H1 (cell line): Measurements from ENCODE around the gene CIRBP. TPM values are rescaled to one million over a fixed set of nuclear protein-coding genes. Genes with fewer than 3 reads are reported as not detected.
A peak's percentile ranks its signal among the peaks of the same experiment; 100 is the strongest.

Experiments
- CTCF ChIA-PET: fragments of 300-600 bp; sonication (Branson Sonifier 250); formaldehyde crosslinking; loops from one replicate; lab custom pipeline; 2021; ENCODE audit not compliant: partially characterized antibody; lab: Charles Lee
- POLR2A ChIA-PET: fragments of 300-600 bp; sonication (Branson Sonifier 250); formaldehyde crosslinking; loops from one replicate; lab custom pipeline; 2021; ENCODE audit warnings: inconsistent platforms; ENCODE audit not compliant: partially characterized antibody; lab: Charles Lee
- DNase-seq, 2 experiments: peaks; one replicate each; pipeline versions ENCODE4 v3.0.0 to v3.0.0-alpha.2; 2010 to 2022; ENCODE audit warnings: low spot score in 2 of 2, low read depth in 1 of 2, mixed read lengths in 1 of 2
- FAIRE-seq: peaks from 2 replicates; lab custom pipeline; 2011; peaks lifted over from hg19 to GRCh38; lab: Jason Lieb, UNC
- H2AFZ ChIP-seq: 2 replicates; pipeline ENCODE4 v1.8.1; 2012; ENCODE audit warnings: low read length, inconsistent platforms
- H2AK5ac ChIP-seq: 2 replicates; pipeline ENCODE4 v1.6.1; 2013; ENCODE audit warnings: low read depth, low read length
- H2BK120ac ChIP-seq: replicated peaks from 2 replicates; pipeline ENCODE3; 2013; ENCODE audit warnings: low read depth, low read length, inconsistent platforms
- H2BK12ac ChIP-seq: 2 replicates; pipeline ENCODE4 v1.6.1; 2013; ENCODE audit warnings: low read depth, low read length
- H2BK15ac ChIP-seq: 2 replicates; pipeline ENCODE4 v1.6.1; 2013; ENCODE audit warnings: low read length
- H2BK20ac ChIP-seq: 2 replicates; pipeline ENCODE4 v1.6.1; 2013; ENCODE audit warnings: low read length
- H2BK5ac ChIP-seq: 2 replicates; pipeline ENCODE4 v1.6.1; 2013; ENCODE audit warnings: low read depth, low read length
- H3K14ac ChIP-seq: 2 replicates; pipeline ENCODE4 v1.6.1; 2013; ENCODE audit warnings: inconsistent platforms; ENCODE audit not compliant: insufficient read length
- H3K18ac ChIP-seq: 2 replicates; pipeline ENCODE4 v1.6.1; 2013; ENCODE audit warnings: low read length; ENCODE audit errors: extremely low read depth
- H3K23ac ChIP-seq: 2 replicates; pipeline ENCODE4 v1.6.1; 2013; ENCODE audit warnings: inconsistent platforms; ENCODE audit not compliant: insufficient read length
- H3K23me2 ChIP-seq: 2 replicates; pipeline ENCODE4 v1.6.1; 2013; ENCODE audit warnings: low read depth, low read length
- H3K27ac ChIP-seq: 2 replicates; pipeline ENCODE4 v1.6.1; 2011; ENCODE audit warnings: low read depth, low read length, inconsistent platforms
- H3K27me3 ChIP-seq, 4 experiments: replicated peaks in 1 of 4; 1 replicate in 1 of 4; 2 replicates in 3 of 4; pipeline versions ENCODE4 v1.6.1 to v1.8.1; 2011 to 2013; ENCODE audit warnings: low read length in 3 of 4, mild to moderate bottlenecking in 3 of 4, inconsistent platforms in 2 of 4, mixed read lengths in 2 of 4, moderate library complexity in 1 of 4; ENCODE audit not compliant: control insufficient read depth in 3 of 4, insufficient read depth in 3 of 4; ENCODE audit errors: extremely low read depth in 1 of 4
- H3K36me3 ChIP-seq, 4 experiments: 2 replicates each; pipeline versions ENCODE4 v1.6.1 to v1.8.1; 2011 to 2013; ENCODE audit warnings: mild to moderate bottlenecking in 4 of 4, low read length in 3 of 4, moderate library complexity in 2 of 4, control low read depth in 1 of 4, inconsistent platforms in 1 of 4; ENCODE audit not compliant: insufficient read depth in 4 of 4, control insufficient read depth in 2 of 4
- H3K4ac ChIP-seq: replicated peaks from 2 replicates; pipeline ENCODE3; 2013; ENCODE audit warnings: low read length, low read depth, mixed read lengths, inconsistent platforms; ENCODE audit not compliant: insufficient read length
- H3K4me1 ChIP-seq, 4 experiments: replicated peaks in 1 of 4; 1 replicate in 1 of 4; 2 replicates in 3 of 4; pipeline versions ENCODE4 v1.6.1 to v1.8.1; 2011 to 2013; ENCODE audit warnings: low read length in 3 of 4, inconsistent platforms in 2 of 4, mixed read lengths in 1 of 4; ENCODE audit not compliant: insufficient read depth in 4 of 4, control insufficient read depth in 3 of 4
- H3K4me2 ChIP-seq, 2 experiments: 2 replicates each; pipeline versions ENCODE4 v1.6.1 to v1.8.1; 2011 to 2013; ENCODE audit warnings: low read depth in 2 of 2, low read length in 2 of 2, control low read depth in 1 of 2, inconsistent platforms in 1 of 2, mild to moderate bottlenecking in 1 of 2; ENCODE audit not compliant: insufficient read depth in 1 of 2
- H3K4me3 ChIP-seq, 4 experiments: fragments of 200-600, 300-600 bp in 1 of 4; sonication (generic), shearing (Covaris generic), sonication (Bioruptor Twin) in 1 of 4; 2 replicates each; pipeline versions ENCODE4 v1.5.1 to v1.8.1; 2011 to 2016; ENCODE audit warnings: low read length in 4 of 4, low read depth in 3 of 4, control low read depth in 2 of 4, inconsistent platforms in 2 of 4, mild to moderate bottlenecking in 2 of 4, mixed read lengths in 1 of 4, moderate library complexity in 1 of 4; ENCODE audit not compliant: insufficient read depth in 2 of 4; ENCODE audit errors: extremely low read depth in 1 of 4
- H3K56ac ChIP-seq: replicated peaks from 2 replicates; pipeline ENCODE3; 2013; ENCODE audit warnings: low read depth, mild to moderate bottlenecking, mixed read lengths, low read length, inconsistent platforms; ENCODE audit not compliant: insufficient read length
- H3K79me1 ChIP-seq: 2 replicates; pipeline ENCODE4 v1.6.1; 2013; ENCODE audit warnings: low read depth, low read length, control low read depth
- H3K79me2 ChIP-seq, 2 experiments: 2 replicates each; pipeline versions ENCODE4 v1.6.1 to v1.8.1; 2012 to 2013; ENCODE audit warnings: low read length in 2 of 2, mild to moderate bottlenecking in 2 of 2, inconsistent platforms in 1 of 2; ENCODE audit not compliant: insufficient read depth in 2 of 2, control insufficient read depth in 1 of 2
- H3K9ac ChIP-seq, 4 experiments: replicated peaks in 1 of 4; 1 replicate in 1 of 4; 2 replicates in 3 of 4; pipeline versions ENCODE4 v1.6.1 to v1.8.1; 2011 to 2013; ENCODE audit warnings: low read depth in 3 of 4, low read length in 3 of 4, control low read depth in 2 of 4, mild to moderate bottlenecking in 2 of 4, moderate library complexity in 2 of 4, inconsistent platforms in 1 of 4; ENCODE audit errors: extremely low read depth in 1 of 4
- H3K9me3 ChIP-seq, 2 experiments: 2 replicates each; pipeline versions ENCODE4 v1.6.1 to v1.8.1; 2012 to 2013; ENCODE audit warnings: mild to moderate bottlenecking in 2 of 2, moderate library complexity in 2 of 2, control low read depth in 1 of 2, inconsistent platforms in 1 of 2, low read depth in 1 of 2, low read length in 1 of 2, mixed read lengths in 1 of 2; ENCODE audit not compliant: insufficient read depth in 2 of 2
- H4K20me1 ChIP-seq, 2 experiments: replicated peaks in 1 of 2; 2 replicates each; pipeline versions ENCODE3 to v1.8.1; 2011 to 2013; ENCODE audit warnings: inconsistent platforms in 2 of 2, low read length in 2 of 2, mild to moderate bottlenecking in 1 of 2; ENCODE audit not compliant: insufficient read depth in 2 of 2, control insufficient read depth in 1 of 2
- H4K5ac ChIP-seq: 2 replicates; pipeline ENCODE4 v1.6.1; 2013; ENCODE audit warnings: low read length, low read depth, mixed read lengths, inconsistent platforms; ENCODE audit not compliant: insufficient read length
- H4K8ac ChIP-seq: 2 replicates; pipeline ENCODE4 v1.8.0; 2013; ENCODE audit warnings: mild to moderate bottlenecking, moderate library complexity, low read length, inconsistent platforms; ENCODE audit not compliant: insufficient read depth; ENCODE audit errors: extremely low read depth
- H4K91ac ChIP-seq: replicated peaks from 2 replicates; pipeline ENCODE3; 2013; ENCODE audit warnings: low read length, mixed read lengths, inconsistent platforms; ENCODE audit not compliant: insufficient read length
- CEBPB ChIP-seq: IDR thresholded peaks from 2 replicates; pipeline ENCODE4 v1.6.1; 2012; ENCODE audit warnings: low read depth, low read length
- KDM1A ChIP-seq: fragments of 200-600, 300-600 bp; sonication (generic); IDR thresholded peaks from 2 replicates; pipeline ENCODE4 v1.7.1; 2016; ENCODE audit warnings: mild to moderate bottlenecking, low read length, borderline replicate concordance
- POLR2A ChIP-seq, 2 experiments: IDR thresholded peaks; 1 replicate in 1 of 2; 2 replicates in 1 of 2; pipeline ENCODE4 v1.6.1; 2011; ENCODE audit warnings: low read depth in 2 of 2, low read length in 2 of 2, mild to moderate bottlenecking in 2 of 2; ENCODE audit errors: control extremely low read depth in 1 of 2
- SIRT6 ChIP-seq: IDR thresholded peaks from one replicate; pipeline ENCODE4 v1.7.1; 2012; ENCODE audit warnings: low read length, inconsistent platforms
- WGBS, 2 experiments: shearing (Covaris generic) in 1 of 2; methylation state at CpG; one replicate each; pipeline versions ENCODE4 v1.1.6 to v1.1.7; 2013 to 2015; ENCODE audit warnings: low lambda C conversion rate in 2 of 2, mixed read lengths in 2 of 2, inconsistent platforms in 1 of 2, low coverage in 1 of 2, missing lambda C conversion rate in 1 of 2; ENCODE audit not compliant: insufficient replicate concordance in 2 of 2, insufficient coverage in 1 of 2, insufficient read length in 1 of 2; ENCODE audit errors: extremely low coverage in 1 of 2, missing lambda C conversion rate in 1 of 2; 5-methylcytosine and 5-hydroxymethylcytosine counted together
- polyA plus RNA-seq, 7 experiments: library from polyadenylated mRNA; depleted of rRNA in 3 of 7; stranded (reverse) in 5 of 7; unstranded in 2 of 7; fragments of >200 nt in 5 of 7; fragments of 200-250 nt in 2 of 7; gene quantifications; 1 replicate in 5 of 7; 2 replicates in 1 of 7; 4 replicates in 1 of 7; pipeline versions ENCODE4 v1.2.1 to v1.2.3, GENCODE V29; 2011 to 2013; ENCODE audit warnings: missing spikeins in 2 of 7, mixed read lengths in 2 of 7
- total RNA-seq: library from RNA; stranded (reverse); fragmentation: NEBNext Ultra II Directional; extraction: Animal tissue kit (Norgen Biotek cat#: 25700); gene quantifications from 2 replicates; pipeline ENCODE4 v1.2.1, GENCODE V29; 2021

Gene CIRBP
- total and polyA plus RNA-seq, 2 of the 8 experiments (the other 6 are each of a cell fraction or from before 2014, with no cell fraction given): 175 to 199 TPM

- no peak for FAIRE-seq
- H2BK15ac ChIP-seq: no peak overlapping the region; the same call in 1 of the 2 replicates
These were observed 1.5 kb upstream of the CIRBP start for GRCh38 chr19:1267477-1268225.

More at GRCh38 chr19:1267477-1268225, 1.5 kb upstream of the CIRBP start:
- TF ChIP-seq POLR2A (IDR thresholded peaks at IDR 0.05; ENCODE audit: control extremely low read depth in 1 of 2, low read depth in 2 of 2, low read length in 2 of 2) (no peak), KDM1A (no peak), CEBPB (peak; percentile 96), SIRT6 (no peak)
- H4K5ac ChIP-seq: no peak overlapping the region
- H2BK120ac ChIP-seq: no peak overlapping the region
- peaks cover 5 to 17% of the 10 kb centered on the region in 2 experiments for H4K20me1 ChIP-seq
- no peak overlapping the region for H3K27ac ChIP-seq
- H3K9me3 ChIP-seq: no peaks in the 10 kb centered on the region
- CTCF ChIA-PET: interaction anchor here (0.6 to 15.9 kb wide), 6 partner anchors 8 to 579 kb away, joined by 3 to 212 read pairs (median 5); partner anchors contain the start of gene ATP5F1D
- peaks cover 19 to 22% (median 21%) of the 10 kb centered on the region in 4 experiments for H3K36me3 ChIP-seq
- H3K4me3 ChIP-seq: peak overlapping the region in 3 of 4 experiments; percentile 33 to 61 (median 40); a peak in 6 of 8 replicates
- POLR2A ChIA-PET: interaction anchor here (0.6 to 19.4 kb wide), 10 partner anchors 8 to 203 kb away, joined by 3 to 456 read pairs (median 6); partner anchors contain the start of genes ATP5F1D, CBARP, FAM174C and MIDN
- peaks cover 5 to 29% of the 10 kb centered on the region in 2 experiments for H3K79me2 ChIP-seq
- H2BK20ac ChIP-seq: no peak overlapping the region
- H3K4me2 ChIP-seq: peak overlapping the region; percentile 82 to 83
- peak overlapping the region; percentile 4; the same call in 1 of the 2 replicates for H4K8ac ChIP-seq
- H3K23me2 ChIP-seq: peaks cover 22% of the 10 kb centered on the region; the same call in 1 of the 2 replicates
- H3K27me3 ChIP-seq: peaks cover 0 to 10% (median 5%) of the 10 kb centered on the region in 4 experiments; a peak in 4 of 7 replicates
- no peak overlapping the region for H2AFZ ChIP-seq
- H3K79me1 ChIP-seq: peaks cover 9% of the 10 kb centered on the region; the same call in 1 of the 2 replicates
- DNase-seq: no peak
- H2BK5ac ChIP-seq: no peak overlapping the region
- no peak overlapping the region for H2BK12ac ChIP-seq
- H3K14ac ChIP-seq: no peak overlapping the region
- H3K23ac ChIP-seq: no peak overlapping the region
- peak overlapping the region; percentile 78 for H3K4ac ChIP-seq
- no peak overlapping the region; the same call in 1 of the 2 replicates for H3K18ac ChIP-seq
- H3K4me1 ChIP-seq: peaks cover 4 to 53% (median 39%) of the 10 kb centered on the region in 4 experiments
- no peak overlapping the region for H2AK5ac ChIP-seq
- no peak overlapping the region for H3K9ac ChIP-seq
- 36% methylated on average over 24 of the region's 35 CpGs; no CpG with 5 or more reads in 1 of the 2 experiments for WGBS, 2 experiments
- H4K91ac ChIP-seq: peak overlapping the region; percentile 64
- H3K56ac ChIP-seq: no peak overlapping the region
